GM21526 (cell line): ENCODE measurements around the gene CDON.
"Not testable (repeated sequence)": the region's sequence is repeated elsewhere in the genome, so short reads cannot be mapped to it uniquely, and the experiment has no call there.

ENCODE experiments used
- ATAC-seq: cut with Tn5 transposase; IDR thresholded peaks from one replicate; pipeline ENCODE4 v1.9.1; 2021; ENCODE audit warnings: moderate library complexity; ENCODE audit not compliant: unreplicated experiment, low FRiP score

The CDON gene

GRCh38 chr11:125930076-125930450 lies 132.6 kb downstream of the CDON start:
- no peak for ATAC-seq

GRCh38 chr11:125929445-125930075 lies 133.1 kb downstream of the CDON start:
- no peak for ATAC-seq

DNA sequence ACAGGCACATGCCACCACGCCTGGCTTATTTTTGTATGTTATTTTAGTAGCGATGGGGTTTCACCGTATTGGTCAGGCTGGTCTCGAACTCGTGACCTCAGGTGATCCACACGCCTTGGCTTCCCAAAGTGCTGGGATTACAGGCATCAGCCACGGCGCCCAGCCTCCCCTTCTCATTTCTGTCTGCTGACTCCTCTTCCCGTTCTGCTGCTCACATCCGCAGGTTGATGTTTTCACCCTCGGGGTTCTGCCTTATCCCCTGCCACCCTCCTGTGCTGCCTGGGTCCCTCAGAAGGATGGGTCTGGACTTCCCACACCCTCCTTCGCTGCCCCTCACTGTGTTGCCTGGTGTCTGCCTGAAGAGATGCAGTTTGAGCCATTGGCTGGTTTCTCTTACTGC lies 136.0 kb downstream of the CDON start:
- ATAC-seq: no peak

GRCh38 chr11:125925804-125926203 lies 136.9 kb downstream of the CDON start:
- no peak for ATAC-seq

GRCh38 chr11:125925247-125925740 lies 137.4 kb downstream of the CDON start:
- ATAC-seq: no peak

DNA sequence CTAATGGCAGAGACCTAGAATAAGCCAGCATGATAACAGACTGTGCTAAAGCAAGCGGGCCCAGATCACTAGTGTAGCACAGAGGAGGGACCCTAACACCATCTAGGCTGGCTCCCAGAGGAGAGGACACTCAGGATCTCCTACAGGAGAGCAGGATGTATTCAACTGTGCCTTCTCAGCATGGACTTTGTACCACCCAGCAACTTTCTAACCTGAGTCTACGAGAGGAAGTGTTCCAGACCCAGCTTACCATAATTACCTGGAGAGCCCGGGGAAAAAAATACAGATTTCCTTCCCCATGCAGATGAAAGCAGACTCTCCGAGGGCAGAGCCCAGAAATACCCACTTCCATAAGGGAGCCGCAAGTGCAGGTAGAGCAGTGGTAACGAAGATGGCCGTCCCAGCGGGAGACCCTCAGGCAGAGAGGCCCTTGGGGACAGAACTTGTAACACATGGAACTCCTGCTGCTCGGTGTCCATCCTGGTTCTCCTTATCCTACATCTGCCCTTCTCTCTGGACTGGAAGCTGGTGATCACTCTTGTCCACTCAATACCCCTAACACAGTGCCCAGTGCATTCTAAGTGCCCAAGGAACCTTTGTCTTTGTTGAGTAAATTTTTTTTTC lies 138.2 kb downstream of the CDON start:
- ATAC-seq: no peak

- ATAC-seq: no peak
Observed at GRCh38 chr11:125923633-125924032, 139.0 kb downstream of the CDON start.

- no peak for ATAC-seq
Observed at GRCh38 chr11:125923012-125923579, 139.6 kb downstream of the CDON start.

- no peak for ATAC-seq
Observed at GRCh38 chr11:125922156-125922555, 140.5 kb downstream of the CDON start.

DNA sequence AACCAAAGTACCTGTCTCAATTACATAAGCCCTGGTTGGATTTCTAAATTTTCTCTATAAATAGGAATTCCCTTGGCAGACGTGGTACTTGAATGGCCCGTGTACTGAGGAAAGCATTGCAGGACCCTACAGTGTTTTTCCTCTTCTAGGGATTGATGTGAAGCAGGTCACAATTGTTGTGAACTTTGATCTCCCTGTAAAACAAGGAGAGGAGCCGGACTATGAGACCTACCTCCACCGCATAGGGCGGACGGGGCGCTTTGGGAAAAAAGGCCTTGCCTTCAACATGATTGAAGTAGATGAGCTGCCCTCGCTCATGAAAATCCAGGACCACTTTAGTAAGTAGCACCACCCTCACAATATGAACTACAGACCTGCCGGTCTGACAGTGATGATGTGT lies 141.6 kb downstream of the CDON start:
- no peak for ATAC-seq

- no peak for ATAC-seq
Observed at GRCh38 chr11:125918140-125918840, 144.4 kb downstream of the CDON start.

GRCh38 chr11:125916683-125917347 lies 145.9 kb downstream of the CDON start:
- no peak for ATAC-seq

DNA sequence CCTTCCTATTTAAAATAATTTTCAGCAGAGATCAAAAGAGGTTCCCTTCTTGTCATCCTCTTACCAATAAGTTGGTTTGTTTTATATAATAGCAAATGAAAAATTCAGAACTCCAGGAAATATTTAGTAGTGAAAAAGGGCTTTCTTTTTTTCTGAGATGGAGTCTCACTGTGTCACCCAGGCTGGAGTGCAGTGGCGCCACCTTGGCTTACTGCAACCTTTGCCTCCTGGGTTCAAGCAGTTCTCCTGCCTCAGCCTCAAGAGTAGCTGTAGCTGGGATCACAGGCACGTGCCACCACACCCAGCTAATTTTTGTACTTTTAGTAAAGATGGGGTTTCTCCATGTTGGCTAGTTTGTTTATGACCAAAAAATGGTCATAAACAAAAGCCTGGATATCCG lies 148.1 kb downstream of the CDON start:
- ATAC-seq: not testable (repeated sequence)

DNA sequence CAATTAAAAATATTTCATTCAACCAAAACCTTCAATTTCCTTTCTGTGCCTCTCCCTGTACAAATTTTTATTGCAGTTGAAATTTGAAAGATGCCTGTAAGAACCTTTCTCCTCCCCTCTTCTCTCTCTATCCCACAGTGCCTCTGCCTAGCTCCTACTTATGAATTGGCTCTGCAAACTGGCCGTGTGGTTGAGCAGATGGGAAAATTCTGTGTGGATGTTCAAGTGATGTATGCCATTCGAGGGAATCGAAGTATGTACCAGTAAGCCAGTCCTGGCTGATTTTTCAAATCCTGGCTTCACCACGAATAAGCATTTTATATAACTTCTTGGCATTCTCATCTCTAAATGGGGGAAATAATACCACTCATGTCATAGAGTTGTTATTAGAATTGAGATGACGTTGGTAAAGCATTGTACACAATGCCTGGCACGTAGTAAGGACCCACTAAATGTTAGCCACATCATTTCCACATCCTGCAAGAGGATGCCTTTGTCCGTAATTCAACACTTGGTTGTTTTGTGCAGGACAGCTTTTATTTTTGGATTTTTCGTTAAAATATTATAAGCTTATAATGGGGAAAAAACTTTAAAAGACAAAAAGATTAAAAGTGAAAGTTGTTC lies 152.3 kb downstream of the CDON start:
- ATAC-seq: no peak
